KOPT-K1 (cell line): Measurements from ENCODE around the gene ISCU.
A peak's percentile ranks its signal among the peaks of the same experiment; 100 is the strongest.
"Not testable (repeated sequence)": the region's sequence is repeated elsewhere in the genome, so short reads cannot be mapped to it uniquely, and the experiment has no call there.

Source experiments
- H3K27ac ChIP-seq: fragments of 200-600 bp; sonication (generic); 2 replicates; pipeline ENCODE4 v1.5.1; 2016; ENCODE audit warnings: antibody characterized with exemption, mild to moderate bottlenecking, low read depth, low read length; ENCODE audit not compliant: poor library complexity, severe bottlenecking
- H3K36me3 ChIP-seq: fragments of 200-600 bp; sonication (generic); 2 replicates; pipeline ENCODE4 v1.5.1; 2017; ENCODE audit warnings: antibody characterized with exemption, mild to moderate bottlenecking, low read length, moderate library complexity; ENCODE audit not compliant: insufficient read depth
- H3K9me3 ChIP-seq: fragments of 200-600 bp; sonication (generic); 2 replicates; pipeline ENCODE4 v1.5.1; 2017; ENCODE audit warnings: antibody characterized with exemption, low read length, mild to moderate bottlenecking; ENCODE audit not compliant: insufficient read depth, poor library complexity, severe bottlenecking

Gene ISCU

DNA sequence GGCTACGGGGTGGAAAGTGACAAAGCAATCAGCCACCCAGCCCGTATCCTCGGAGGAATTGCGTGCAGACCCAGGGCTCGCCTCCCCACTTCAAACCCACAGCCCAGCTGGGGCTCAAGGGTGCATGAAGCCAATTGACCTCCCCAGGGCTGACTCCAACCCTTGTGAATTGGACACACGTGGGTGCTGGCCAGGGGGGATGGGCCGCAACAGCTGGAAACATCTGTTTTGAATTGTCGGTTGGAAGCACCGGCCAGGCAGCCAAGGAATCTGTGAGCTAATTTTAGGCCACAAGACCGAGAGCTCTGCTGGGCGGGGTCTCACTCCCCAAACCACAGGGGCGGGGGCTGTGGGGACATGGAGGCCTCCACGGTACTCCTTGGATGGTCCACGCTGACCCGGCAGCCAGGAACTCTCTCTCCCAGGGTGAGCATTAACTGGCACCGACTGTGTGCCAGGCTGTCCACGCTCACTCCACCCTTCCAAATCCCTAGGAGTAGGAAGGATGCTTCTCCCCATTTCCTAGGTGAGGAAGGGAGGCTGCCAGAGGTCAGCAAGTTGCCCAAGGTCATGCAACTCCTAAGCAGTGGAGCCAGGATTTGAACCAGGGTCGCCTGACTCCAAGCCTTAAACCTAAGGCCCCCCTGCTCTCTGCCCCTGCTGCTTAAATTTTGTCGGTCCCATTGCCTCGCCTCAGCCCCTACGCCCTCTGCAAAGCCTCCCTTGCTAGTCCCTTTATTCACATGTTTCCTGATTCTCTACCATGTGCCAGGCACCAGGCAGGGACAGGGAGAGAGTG lies 47.3 kb downstream of the ISCU start:
- H3K27ac ChIP-seq = no peak overlapping the region
- no peaks in the 10 kb centered on the region for H3K36me3 ChIP-seq
- no peaks in the 10 kb centered on the region for H3K9me3 ChIP-seq

DNA sequence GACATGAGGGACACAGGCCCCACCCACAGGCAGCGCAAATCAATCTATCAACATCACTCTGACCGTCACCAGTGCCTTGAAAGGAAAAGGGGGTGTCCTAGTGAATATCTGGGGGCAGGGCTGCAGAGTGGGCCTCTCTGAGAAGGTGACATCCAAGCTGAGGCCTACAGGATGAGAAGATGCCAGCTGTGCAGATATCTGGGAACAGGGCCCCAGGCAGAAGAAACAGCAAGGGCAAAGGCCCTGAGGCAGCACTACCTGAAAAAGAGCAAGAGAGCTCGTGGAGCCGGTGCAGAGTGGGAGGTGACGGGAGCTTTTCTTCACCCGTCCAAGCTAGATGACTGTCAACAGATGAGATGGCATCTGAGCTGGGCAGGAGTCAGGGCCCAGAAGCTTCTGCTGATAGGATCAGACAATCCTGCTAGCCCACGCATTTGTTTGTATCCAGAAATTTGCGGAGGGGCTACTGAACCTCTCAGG lies 48.0 kb downstream of the ISCU start:
- H3K36me3 ChIP-seq = no peaks in the 10 kb centered on the region
- H3K27ac ChIP-seq = no peak overlapping the region
- no peaks in the 10 kb centered on the region for H3K9me3 ChIP-seq

- no peak overlapping the region for H3K27ac ChIP-seq
These were observed 48.6 kb downstream of the ISCU start for GRCh38 chr12:108610856-108611605.

GRCh38 chr12:108611884-108612415 lies 49.6 kb downstream of the ISCU start:
- H3K36me3 ChIP-seq = no peaks in the 10 kb centered on the region
- H3K27ac ChIP-seq = no peak overlapping the region
- H3K9me3 ChIP-seq = peaks cover 8% of the 10 kb centered on the region

More at GRCh38 chr12:108610856-108611605, 48.6 kb downstream of the ISCU start:
- H3K36me3 ChIP-seq = no peaks in the 10 kb centered on the region
- peaks cover 6% of the 10 kb centered on the region for H3K9me3 ChIP-seq

- Histone ChIP-seq H3K36me3 (no peaks in the 10 kb centered on the region), H3K9me3 (peaks cover 8% of the 10 kb centered on the region), H3K27ac (no peak overlapping the region)
These were observed 50.4 kb downstream of the ISCU start for GRCh38 chr12:108612788-108613282.

DNA sequence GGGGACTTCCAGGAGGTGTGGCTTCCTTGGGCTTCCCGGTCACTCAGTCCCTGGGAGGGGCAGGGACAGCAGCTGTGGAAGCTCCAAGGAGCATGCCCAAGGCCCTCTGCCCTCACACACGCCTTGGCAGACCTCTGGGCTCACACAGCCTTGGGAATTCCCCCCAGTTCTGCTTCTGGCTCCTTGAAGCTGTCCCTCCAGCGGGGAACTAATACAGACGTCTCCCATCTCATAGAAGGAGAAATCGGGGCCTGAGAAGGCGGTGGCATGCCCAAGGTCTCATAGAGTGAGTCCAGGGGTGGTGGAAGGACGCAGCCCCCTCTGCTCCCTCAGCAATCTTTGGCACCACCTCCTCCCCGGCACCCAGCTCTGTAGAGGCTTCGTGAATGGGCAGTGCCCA lies 51.2 kb downstream of the ISCU start:
- H3K9me3 ChIP-seq = peaks cover 8% of the 10 kb centered on the region
- H3K36me3 ChIP-seq = no peaks in the 10 kb centered on the region
- no peak overlapping the region for H3K27ac ChIP-seq

DNA sequence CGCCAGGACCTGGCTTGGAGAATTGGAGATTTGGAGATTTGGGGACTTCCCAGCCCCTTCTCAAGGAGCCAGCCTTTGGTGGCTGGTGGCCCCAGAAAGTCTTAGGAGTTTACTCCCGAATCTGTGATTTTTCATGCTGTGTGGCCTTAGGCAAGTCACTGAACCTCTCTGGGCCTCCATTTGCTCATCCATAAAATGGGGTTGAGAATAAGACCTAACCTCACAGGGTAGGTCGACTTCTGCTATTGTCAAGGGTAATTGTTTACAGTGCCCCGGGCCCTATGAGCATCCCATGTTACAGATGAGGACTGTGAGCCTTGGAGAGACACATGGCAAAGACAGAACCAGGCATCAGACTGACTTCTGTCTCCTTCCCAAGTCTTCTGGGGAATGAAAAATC lies 51.6 kb downstream of the ISCU start:
- no peaks in the 10 kb centered on the region for H3K36me3 ChIP-seq
- H3K9me3 ChIP-seq = peaks cover 8% of the 10 kb centered on the region
- H3K27ac ChIP-seq = no peak overlapping the region

DNA sequence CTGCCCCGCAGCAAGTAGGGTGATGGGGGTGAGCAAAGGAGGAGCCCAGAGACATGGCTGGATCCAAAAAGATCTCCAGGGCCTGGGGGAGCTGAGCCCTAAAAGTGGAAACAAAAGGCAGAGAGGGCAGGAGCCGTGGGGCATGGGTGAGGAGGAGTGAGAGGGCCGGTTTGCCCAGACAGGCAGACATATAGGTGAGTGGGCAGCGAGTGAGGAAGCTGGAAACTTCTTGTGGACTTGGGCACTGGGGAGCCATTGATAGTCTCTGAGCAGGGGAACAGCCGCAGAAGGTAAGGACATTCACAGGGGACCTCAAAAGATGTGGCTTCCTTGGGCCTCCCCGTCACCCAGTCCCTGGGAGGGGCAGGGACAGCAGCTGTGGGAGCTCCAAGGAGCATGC lies 52.2 kb downstream of the ISCU start:
- Histone ChIP-seq H3K27ac (no peak overlapping the region), H3K9me3 (peaks cover 8% of the 10 kb centered on the region), H3K36me3 (peaks cover 3% of the 10 kb centered on the region; the same call in 1 of the 2 replicates)

- Histone ChIP-seq H3K36me3 (peaks cover 15% of the 10 kb centered on the region), H3K9me3 (peaks cover 8% of the 10 kb centered on the region), H3K27ac (peak overlapping the region; percentile 96)
These were observed 53.5 kb downstream of the ISCU start for GRCh38 chr12:108615918-108616317.

GRCh38 chr12:108616359-108616758 lies 54.0 kb downstream of the ISCU start:
- Histone ChIP-seq H3K36me3 (peaks cover 20% of the 10 kb centered on the region), H3K27ac (peak overlapping the region; percentile 96), H3K9me3 (peaks cover 8% of the 10 kb centered on the region)

- Histone ChIP-seq H3K36me3 (peaks cover 28% of the 10 kb centered on the region), H3K27ac (peak overlapping the region; percentile 96), H3K9me3 (peaks cover 8% of the 10 kb centered on the region)
These were observed 54.8 kb downstream of the ISCU start for GRCh38 chr12:108616941-108617858.

GRCh38 chr12:108618079-108618952 lies 55.9 kb downstream of the ISCU start:
- Histone ChIP-seq H3K36me3 (peaks cover 39% of the 10 kb centered on the region), H3K27ac (peak overlapping the region; percentile 96)

DNA sequence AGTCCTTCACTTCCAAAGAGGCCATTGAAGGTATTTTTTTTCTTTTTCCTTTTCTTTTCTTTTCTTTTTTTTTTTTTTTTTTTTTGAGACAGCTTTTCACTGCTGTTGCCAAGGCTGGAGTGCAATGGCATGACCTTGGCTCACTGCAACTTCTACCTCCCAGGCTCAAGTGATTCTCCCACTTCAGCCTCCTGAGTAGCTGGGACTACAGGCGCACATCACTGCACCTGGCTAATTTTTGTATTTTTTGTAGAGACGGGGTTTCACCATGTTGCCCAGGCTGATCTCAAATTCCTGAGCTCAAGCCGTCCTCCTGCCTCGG lies 56.5 kb downstream of the ISCU start:
- Histone ChIP-seq H3K36me3 (peaks cover 45% of the 10 kb centered on the region), H3K27ac (peak overlapping the region; percentile 96)
- H3K9me3 ChIP-seq = not testable (repeated sequence)

More at GRCh38 chr12:108618079-108618952, 55.9 kb downstream of the ISCU start:
- H3K9me3 ChIP-seq = peaks cover 8% of the 10 kb centered on the region
